Activated CD4-positive, CD25-positive, alpha-beta regulatory T cell treated with anti-CD3 and anti-CD28 coated beads, Interleukin-2, amount 50 U/mL, for 16 hours (primary cell): ENCODE results near the gene MAML2.

Source experiments
- DNase-seq: peaks from one replicate; pipeline ENCODE4 v3.0.0-alpha.2; 2020; ENCODE audit warnings: low read depth, low spot score

MAML2 gene

DNA sequence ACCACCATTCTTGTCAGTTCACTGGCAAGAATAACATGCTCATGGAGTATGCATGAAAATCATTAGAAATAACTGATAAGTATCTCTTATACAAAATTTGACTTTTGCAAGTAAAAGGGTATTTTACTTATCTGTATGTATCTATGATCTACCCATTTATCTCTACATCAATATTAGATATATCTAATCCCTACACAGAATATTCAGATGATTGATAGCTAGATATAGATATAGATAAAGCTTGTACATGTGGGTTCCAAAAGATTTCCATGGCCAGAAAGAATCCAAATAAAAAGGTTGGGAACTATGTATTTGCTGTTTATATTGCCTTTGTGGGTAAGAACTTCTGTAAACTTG is 185.5 kb downstream of the MAML2 start:
- DNase-seq, result no peak

DNA sequence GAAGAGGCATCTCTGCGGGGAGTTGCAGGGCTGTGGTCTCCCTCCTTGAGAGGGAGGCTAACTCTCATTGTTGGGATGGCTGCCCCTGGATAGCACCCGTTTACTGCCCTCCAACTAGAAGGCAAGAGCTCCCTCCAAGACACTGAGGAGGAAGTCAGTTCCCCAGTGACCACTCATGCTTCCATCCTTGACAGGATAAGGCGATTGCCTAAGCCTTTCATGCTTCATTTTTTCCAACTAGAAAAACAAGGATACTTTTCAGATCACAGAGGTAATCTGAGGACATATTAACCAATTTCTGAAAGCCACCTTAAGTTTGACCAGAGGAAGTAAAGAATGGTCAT is 186.6 kb downstream of the MAML2 start:
- DNase-seq, result no peak

DNA sequence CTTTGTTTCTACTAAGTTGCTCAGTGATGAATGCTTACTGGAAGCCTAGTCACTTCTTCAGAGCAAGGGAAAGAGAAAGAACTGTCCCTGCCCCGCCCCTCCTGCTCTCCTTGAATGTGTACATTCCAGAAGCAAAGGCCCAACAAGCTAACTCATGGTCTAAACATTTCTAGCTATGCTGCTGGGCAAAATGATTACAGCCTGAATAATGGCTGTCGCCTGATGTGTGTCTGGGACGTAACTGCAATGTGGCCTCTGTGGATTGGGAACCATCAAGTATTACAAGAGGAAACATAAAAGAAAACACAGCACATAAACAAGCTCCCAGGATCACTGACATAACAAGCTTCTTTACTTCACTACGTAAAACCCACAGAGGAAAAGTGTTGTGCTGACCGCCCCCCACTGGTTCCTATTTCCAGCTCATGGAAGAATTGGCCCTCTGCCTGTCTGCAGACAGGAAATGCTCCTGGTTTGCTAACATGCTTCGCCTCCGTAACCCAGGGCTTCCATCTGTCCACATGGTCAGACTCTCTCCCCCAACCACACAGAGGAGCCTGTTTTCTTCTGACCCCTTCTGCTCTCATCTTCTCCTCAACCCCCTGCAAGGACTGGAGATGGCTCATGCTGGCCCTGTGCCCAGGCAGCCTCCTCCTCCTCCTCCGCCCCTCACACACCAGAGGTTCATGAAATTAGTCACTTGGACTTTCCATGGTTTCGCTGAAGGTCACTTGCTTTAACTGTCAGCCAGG is 187.2 kb downstream of the MAML2 start:
- DNase-seq, result peak; percentile 8

DNA sequence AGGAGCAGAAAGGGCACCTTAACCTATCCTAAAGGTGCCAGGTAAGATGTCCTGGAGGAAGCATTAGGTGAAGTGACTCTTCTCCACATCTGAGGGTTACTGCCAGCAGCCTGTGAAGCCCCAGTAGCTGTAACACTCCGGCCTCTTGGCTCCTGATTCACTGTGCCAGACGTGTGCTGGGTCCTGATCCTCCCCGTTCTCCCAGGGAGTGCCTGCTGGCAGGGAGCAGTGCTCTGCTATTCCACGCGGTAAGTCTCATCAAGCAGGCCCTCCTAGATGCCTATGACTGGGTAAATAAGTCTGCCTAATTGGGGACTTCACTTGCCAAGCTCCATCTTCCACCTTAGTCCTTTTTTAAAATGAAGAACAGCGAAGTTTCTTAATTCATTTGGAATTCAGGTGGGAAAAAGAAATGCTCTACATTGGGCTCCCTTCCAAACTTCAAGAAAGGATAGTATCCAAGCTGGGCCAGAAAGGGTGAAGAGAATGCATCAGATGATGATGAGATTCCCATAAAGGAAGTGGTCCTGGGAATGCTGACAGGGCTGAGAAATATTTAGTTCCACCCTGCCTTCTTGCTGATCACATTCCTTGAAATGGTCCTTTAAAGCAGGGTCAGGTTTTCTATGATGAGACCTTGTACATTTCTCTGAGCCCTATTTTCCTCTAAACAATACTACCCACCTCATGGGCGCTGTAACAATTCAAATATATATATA is 188.0 kb downstream of the MAML2 start:
- DNase-seq, result no peak

DNA sequence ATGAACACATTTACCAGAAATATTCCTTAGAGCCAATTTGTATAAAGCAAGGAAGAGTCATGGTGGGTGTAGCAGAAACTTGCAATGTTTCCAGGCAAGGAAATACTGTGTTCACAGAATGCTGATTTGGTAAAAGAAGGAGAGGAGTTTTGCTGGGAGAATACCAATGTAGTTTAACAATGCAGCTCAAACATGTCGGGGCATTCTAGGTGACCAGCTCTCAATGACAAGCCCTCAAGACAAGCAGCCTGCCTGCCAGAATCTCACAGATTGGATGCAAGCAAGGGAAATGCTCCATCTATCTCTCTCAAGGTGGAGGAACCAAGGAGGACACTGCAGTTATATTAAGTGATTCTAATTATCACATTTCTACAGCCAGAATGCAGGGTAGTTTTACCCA is 190.4 kb downstream of the MAML2 start:
- DNase-seq, result no peak

DNA sequence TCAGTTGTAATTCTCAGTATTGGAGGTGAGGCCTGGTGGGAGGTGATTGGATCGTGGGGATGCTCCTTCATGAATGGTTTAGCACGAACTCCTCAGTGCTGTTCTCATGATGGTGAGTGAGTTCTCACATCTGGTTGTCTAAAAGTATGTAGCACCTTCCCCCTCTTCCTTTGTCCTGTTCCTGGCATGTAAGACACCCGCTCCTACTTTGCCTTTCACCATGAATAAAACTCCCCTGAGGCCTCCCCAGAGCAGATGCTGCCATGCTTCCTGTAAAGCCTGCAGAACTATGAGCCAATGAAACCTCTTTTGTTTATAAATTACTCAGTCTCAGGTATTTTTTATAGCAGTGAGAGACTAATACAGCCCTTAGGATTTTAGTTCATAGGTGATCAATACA is 191.5 kb downstream of the MAML2 start:
- no peak for DNase-seq

DNA sequence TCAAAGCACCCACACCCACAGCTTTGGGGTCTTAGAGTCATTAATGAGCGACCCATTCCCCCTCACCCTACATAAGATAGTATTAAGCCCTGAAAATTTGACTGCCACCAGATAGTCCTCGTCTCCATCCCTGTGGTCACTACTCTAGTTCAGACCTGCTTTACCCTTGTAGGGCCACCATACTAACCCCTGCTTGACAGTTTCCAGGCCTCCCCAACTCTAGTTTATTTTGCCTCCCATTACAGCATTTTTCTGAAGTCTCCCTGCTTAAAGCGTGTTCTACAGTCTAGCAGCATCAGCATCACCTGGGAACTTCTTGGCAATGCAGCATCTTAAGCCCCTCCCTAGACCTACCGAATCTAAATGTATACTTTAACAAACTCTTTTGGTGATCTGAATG is 192.4 kb downstream of the MAML2 start:
- no peak for DNase-seq

DNA sequence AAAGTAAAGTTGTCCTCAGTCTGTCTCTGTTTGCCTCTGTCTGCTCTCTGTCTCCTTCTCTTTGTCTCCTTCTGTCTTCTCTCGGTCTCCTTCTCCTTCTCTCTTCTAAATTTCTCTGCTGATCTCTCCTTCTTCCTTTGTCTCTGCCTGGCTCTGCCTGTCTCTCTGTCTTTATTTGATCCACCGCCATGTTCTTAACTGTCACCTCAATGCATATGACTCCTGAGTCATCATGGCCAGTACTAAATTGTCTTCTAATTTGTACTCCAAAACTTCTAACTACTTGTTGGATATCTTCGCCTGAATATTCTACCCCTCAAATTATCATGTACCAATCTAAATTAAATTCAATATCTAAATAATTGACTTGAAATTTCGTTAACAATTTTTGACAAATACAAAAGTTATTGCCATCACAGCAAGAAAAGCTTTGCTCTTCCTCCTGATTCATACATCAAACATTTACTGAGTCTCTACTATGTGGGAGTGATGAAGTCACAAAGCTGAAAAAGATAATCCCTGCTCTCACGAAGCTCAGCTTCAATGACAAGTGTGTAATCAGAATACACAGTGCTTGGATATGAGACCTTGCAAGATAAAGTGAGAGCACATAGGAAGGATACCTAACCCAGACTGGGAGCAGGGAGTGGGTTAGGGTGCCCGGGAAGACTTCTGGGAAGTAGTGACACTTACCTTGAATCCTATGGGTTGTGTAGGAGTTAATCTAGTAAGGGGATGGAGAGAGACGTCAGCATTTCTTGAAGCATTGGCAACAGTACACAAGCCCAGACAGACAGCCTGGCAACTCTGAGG is 193.0 kb downstream of the MAML2 start:
- no peak for DNase-seq

DNA sequence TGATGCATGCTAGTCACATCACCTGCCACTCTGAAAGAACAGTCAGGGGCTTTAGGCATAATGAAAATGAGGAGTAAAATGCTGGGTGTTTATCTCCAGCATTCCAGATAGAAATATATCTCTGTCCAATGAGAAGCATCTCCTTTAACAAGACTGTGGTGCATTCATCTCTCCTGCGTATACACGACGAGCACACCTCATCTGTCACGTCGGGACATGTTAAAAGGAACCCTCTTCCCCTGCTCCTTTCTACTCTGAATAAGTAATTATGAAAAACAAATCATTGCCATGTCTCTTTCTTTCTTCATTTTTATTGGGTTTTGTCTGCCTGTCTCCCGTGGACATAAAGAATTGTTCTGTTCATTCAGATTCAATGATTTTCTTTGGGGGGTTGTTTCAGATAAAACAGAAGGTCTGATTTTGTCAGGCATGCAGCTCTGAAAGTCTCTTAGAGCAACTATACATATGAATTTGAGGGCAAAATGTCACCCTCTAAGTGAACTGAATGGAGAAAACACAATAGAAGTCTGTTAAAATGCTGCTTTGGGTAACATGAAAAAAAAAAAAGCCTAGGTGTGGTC is 195.0 kb downstream of the MAML2 start:
- DNase-seq, result no peak

DNA sequence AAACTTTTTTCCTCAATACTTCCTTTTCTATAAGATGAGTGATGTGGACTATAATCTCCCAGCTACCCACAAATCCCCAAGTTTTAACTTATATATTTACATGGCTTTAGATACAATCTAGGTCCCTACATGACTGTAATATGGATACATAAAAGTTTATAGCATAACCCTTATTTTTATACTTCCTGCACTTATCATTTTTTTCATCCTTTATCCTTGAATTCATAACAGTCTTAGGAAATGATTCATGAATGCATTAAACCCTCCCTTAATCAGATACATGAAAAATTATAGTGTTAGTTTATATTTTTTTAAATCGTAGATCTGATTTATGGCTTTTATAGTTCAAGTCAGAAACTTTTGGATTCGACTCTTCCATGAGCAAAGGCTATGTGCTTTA is 195.8 kb downstream of the MAML2 start:
- DNase-seq, result no peak

DNA sequence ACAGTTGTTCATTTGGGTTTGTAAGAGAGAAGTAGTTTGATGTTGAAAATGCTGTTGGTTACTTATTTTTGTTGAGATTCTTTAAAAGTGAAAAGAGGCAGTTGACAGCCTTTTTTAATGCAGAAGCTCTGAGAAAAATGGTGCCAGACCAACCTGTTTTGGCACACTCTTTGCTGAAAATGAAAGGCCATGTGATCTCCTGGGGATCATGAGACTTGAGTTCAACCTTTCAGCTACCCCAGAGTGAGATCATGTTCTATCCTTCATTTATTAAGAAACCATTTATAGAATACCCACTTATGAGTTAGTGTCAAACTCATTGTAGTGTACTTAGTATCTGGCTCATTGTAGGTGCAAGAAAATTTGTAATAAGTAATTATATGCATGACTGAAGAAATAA is 196.2 kb downstream of the MAML2 start:
- DNase-seq, result no peak

DNA sequence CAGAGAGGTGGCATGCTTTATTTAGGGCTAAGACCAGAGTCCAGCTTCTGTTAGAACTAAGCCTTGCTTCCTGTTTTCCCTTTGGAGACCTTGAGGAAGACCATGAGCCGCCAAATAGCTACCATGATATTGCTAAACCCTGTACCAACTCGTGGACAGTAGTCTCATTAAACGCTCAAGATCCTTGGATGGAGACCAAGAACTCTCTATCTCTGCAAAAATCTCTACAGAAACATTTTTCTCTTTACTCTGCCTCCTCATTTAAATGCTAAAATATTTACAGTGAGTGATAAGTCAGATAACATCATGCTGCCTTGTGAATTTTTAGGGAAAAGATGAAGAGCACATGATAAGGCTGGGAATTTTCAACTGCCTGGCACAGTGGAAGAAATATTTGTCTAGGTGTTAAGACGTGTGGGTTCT is 197.8 kb downstream of the MAML2 start:
- no peak for DNase-seq

DNA sequence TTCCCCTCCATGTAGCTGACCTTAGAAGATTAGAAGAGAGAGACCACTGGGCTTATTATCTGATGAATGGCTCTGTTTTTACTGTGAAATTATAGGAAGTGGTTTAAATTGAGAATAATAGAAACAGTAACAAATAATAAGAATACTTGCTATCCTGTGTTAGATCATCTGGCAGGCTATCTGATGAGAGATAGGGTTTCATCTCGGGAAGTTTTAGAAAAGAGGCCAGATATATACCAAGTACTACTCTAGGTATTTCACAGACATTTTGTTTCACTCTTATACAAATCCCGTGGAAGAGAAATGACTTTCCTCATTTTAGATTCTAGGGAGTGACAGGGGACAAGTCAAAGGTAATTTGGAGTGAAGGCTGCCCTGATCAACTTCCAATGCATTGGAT is 198.4 kb downstream of the MAML2 start:
- no peak for DNase-seq

DNA sequence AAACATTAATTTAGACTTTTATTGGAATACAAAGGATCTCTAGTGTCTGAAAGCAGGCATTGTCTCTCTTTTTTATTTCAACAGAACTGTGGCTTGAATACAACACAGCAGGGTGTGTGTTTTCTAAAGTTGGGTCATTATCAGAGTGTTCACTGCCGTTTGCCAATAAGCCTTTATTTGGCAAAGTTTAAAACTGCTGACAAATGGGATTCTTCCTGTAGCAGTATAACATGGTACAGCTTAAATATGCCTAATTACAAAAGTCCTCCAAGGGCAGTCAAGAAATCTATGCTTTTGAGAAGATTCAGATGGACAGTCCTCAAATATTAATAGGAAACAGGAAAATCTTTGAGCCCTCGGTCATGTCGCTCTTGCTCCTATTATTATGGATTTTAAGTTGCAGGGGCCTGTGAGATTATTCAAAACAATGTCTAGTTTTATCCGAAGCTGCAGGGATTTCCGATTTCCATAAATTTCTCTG is 199.9 kb downstream of the MAML2 start:
- DNase-seq, result no peak

DNA sequence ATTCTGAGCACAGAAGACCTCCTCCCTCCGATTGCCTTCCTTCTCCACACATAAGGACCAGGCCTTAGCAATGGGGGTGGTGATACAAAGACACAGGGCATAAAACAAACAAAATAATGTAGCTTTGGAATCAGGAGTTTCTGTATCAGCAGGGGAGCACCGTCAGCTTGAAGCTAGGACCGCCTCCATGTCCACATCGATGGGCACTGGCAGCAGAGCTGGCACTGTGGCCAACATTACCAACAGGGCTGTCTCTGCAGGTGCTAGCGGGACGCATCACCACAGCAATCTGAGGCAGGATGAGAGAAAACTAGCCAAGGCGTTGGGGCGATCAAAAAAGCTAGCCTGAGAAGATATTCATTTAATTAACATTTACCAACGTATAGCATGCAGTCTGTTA is 201.4 kb downstream of the MAML2 start:
- DNase-seq, result no peak

DNA sequence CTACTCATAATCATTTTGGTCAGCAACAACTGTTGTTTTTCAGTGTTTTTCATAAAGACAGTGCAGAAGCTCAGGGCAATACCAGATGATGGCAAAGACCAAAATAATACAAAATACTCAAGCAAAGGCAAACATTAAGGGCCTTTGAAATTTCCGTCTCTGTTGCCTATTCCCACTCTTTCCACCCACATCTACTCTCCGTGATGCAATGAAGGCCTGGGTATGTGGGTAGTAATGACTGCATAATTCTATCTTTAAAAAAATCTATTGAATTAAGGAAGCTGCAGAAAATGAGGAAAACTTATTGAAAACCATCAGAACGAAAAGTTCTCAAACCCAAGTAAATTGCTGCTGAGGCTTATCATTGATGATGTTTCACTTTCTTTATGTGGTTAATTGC is 203.3 kb downstream of the MAML2 start:
- DNase-seq, result no peak

DNA sequence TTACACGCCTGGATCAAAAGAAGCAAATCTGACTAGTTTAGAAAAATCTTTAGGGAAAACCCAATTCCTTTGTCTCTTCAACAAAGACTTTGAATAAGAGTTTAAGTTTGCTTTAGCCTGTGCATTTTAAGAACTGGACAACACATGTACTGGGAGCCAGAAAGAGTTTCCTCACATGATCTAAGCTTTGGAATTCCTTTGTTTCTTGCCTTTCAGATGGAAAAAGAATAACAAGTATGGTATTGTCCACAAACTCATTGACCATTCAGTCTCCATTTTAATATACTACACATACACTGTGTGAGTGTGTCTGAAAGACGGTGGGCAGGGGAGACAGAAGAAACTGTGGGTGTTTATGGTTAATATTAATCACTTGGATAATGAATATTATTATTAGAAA is 205.6 kb downstream of the MAML2 start:
- DNase-seq, result no peak

DNA sequence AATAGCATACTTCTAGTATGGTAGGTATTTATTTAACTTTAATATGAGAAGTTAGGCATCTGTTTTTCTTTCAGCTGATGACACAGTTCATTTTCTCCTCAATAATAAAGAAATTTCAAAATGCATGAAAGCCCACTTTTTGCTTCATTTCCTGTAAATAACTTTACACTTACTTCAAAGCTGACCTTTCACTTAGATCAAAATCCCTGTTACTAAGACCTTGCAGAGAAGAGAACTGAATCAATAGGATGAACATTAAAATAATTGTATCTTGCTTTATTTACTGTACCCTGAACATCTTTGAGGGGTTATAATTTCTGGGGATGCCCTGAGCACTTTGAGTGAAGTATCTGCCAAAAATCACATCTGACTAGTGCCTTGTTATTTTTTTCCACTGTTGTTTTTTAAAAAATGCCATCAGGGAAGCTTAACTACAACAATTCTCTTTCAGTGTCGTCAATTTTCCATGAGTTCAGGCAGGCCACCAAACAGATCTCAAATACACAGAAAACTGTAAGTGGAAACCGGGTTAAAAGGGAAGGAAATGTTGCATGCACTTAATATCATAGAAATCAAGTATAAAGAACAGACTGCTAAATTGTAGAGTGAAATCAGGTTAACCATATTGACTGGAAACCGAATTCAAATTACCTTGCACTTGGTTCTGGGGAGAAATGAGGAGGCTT is 206.2 kb downstream of the MAML2 start:
- no peak for DNase-seq

DNA sequence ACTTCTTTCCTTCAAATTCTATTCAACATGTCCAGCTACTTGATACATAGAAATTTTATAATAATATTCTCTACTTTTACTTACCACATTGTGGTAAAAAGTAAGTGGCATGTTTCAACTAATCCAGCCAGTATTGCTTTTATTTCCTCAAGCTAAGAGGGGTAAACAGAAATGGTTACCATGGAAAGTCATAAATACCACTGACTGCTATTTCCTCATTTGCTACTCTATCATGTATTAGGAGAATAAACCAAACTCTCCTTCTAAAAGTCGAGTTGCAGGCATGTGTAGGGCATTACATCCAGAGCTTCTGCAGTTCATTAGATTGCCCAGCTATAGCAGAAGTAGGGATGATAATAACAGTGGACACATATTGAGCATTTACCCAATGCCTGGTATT is 208.4 kb downstream of the MAML2 start:
- no peak for DNase-seq

DNA sequence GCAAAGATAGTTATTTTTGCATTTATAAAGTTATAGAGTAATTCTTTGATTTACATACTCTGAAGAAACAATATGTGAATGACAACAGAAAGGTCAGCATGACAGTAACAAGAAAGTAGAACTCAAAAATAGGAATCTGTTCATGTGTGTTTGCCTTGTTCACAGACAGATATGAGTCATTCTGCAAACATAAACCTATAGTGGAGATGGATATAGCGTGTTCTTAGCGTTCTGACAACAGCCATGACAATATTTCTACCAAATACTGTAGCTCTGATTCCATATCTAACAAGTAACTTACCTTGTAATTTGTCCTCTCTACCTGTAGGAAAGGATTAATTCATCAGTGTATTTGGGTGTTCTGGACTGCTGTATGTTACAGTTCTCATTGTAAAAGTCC is 210.6 kb downstream of the MAML2 start:
- DNase-seq, result no peak

DNA sequence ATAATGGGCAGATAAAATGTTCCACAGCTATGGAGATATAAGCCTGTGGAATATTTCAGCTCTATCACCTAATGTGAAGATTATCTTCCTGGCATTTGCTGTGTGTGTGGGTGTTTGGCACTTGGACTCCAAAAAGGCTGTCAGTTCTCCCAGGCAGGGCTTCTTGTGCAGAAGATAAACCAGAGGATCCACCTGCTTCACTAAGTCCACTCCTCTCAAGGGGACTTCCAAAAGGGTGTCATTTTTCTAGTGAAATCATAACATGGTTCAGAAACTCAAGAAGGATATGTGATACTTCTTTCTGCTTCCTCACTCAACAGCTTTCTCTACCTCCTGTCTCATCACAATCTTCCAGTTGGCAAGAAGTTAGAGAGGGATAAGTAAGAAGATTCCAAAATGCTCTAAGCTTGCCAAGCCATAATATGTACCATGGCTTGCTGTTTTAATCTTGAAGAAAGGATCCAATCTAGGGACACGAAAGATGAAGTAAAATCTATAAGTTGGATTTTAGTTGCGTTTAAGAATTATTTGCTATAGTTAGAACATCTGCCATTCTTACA is 212.9 kb downstream of the MAML2 start:
- no peak for DNase-seq
